ENCODE results near the gene CCDC122. TPM values are rescaled to one million over a fixed set of nuclear protein-coding genes. Genes with fewer than 3 reads are reported as not detected.
A peak's percentile ranks its signal among the peaks of the same experiment; 100 is the strongest.

The CCDC122 gene
- total and polyA plus RNA-seq, 4 donors, result 1.9 to 7.7 (median 6.6) TPM

- no peaks in the 10 kb centered on the region for H3K36me3 ChIP-seq (ENCODE audit: control insufficient read depth in 4 of 4, insufficient read depth in 4 of 4, low read length in 4 of 4)
- TF ChIP-seq CTCF (IDR thresholded peaks at IDR 0.05; ENCODE audit: control extremely low read depth, extremely low read depth), result no peak
- no peaks in the 10 kb centered on the region for H3K9me3 ChIP-seq (ENCODE audit: control insufficient read depth in 4 of 4, insufficient read depth in 3 of 4, low read length in 3 of 4)
These were observed 2.2 kb downstream of the CCDC122 start for GRCh38 chr13:43877326-43877725.

GRCh38 chr13:43876366-43876765, 3.2 kb downstream of the CCDC122 start:
- no peak for TF ChIP-seq CTCF (IDR thresholded peaks at IDR 0.05; ENCODE audit: control extremely low read depth, extremely low read depth)
- H3K27me3 ChIP-seq (ENCODE audit: control insufficient read depth in 3 of 3, insufficient read depth in 3 of 3, low read length in 2 of 3), result peaks cover 0 to 7% (median 0%) of the 10 kb centered on the region in 3 donors
- no peak for DNase-seq
- no peak overlapping the region for H3K9ac ChIP-seq (ENCODE audit: insufficient read depth in 1 of 2, low read length in 2 of 2)
- WGBS, 2 donors, result 97% methylated on average over 2 of the region's 2 CpGs
- peaks cover 0 to 29% (median 0%) of the 10 kb centered on the region in 5 donors for H3K4me1 ChIP-seq (ENCODE audit: control insufficient read depth in 5 of 5, insufficient read depth in 5 of 5, low read length in 5 of 5)
- H3K4me3 ChIP-seq, result no peak overlapping the region
- ATAC-seq (ENCODE audit: insufficient read depth, low FRiP score), result no peak
- no peaks in the 10 kb centered on the region for H3K36me3 ChIP-seq (ENCODE audit: control insufficient read depth in 4 of 4, insufficient read depth in 4 of 4, low read length in 4 of 4)
- no peak overlapping the region for H3K27ac ChIP-seq (ENCODE audit: low read depth in 1 of 2, low read length in 1 of 2)
- no peaks in the 10 kb centered on the region for H3K9me3 ChIP-seq (ENCODE audit: control insufficient read depth in 4 of 4, insufficient read depth in 3 of 4, low read length in 3 of 4)

More at GRCh38 chr13:43877326-43877725, 2.2 kb downstream of the CCDC122 start:
- Histone ChIP-seq H3K27me3 (ENCODE audit: control insufficient read depth in 3 of 3, insufficient read depth in 3 of 3, low read length in 2 of 3) (peaks cover 0 to 7% (median 0%) of the 10 kb centered on the region in 3 donors), H3K27ac (ENCODE audit: low read depth in 1 of 2, low read length in 1 of 2) (no peak overlapping the region), H3K4me3 (no peak overlapping the region), H3K4me1 (ENCODE audit: control insufficient read depth in 5 of 5, insufficient read depth in 5 of 5, low read length in 5 of 5) (peaks cover 0 to 29% (median 0%) of the 10 kb centered on the region in 5 donors), H3K9ac (ENCODE audit: insufficient read depth in 1 of 2, low read length in 2 of 2) (no peak overlapping the region)
- ATAC-seq (ENCODE audit: insufficient read depth, low FRiP score) (no peak), DNase-seq (peak in 2 of 3 donors; percentile 37 to 43)

GRCh38 chr13:43874504-43875092, 4.9 kb downstream of the CCDC122 start:
- WGBS, 2 donors, result 15 to 16% methylated on average over 2 of the region's 2 CpGs
- peak; percentile 25 for TF ChIP-seq CTCF (IDR thresholded peaks at IDR 0.05; ENCODE audit: control extremely low read depth, extremely low read depth)
- Histone ChIP-seq H3K27ac (ENCODE audit: low read depth in 1 of 2, low read length in 1 of 2) (no peak overlapping the region), H3K36me3 (ENCODE audit: control insufficient read depth in 4 of 4, insufficient read depth in 4 of 4, low read length in 4 of 4) (peaks cover 0 to 1% (median 0%) of the 10 kb centered on the region in 4 donors), H3K9ac (ENCODE audit: insufficient read depth in 1 of 2, low read length in 2 of 2) (no peak overlapping the region), H3K9me3 (ENCODE audit: control insufficient read depth in 4 of 4, insufficient read depth in 3 of 4, low read length in 3 of 4) (no peaks in the 10 kb centered on the region), H3K4me1 (ENCODE audit: control insufficient read depth in 5 of 5, insufficient read depth in 5 of 5, low read length in 5 of 5) (peaks cover 0 to 17% (median 0%) of the 10 kb centered on the region in 5 donors), H3K4me3 (no peak overlapping the region), H3K27me3 (ENCODE audit: control insufficient read depth in 3 of 3, insufficient read depth in 3 of 3, low read length in 2 of 3) (peaks cover 0 to 4% (median 0%) of the 10 kb centered on the region in 3 donors)
- ATAC-seq (ENCODE audit: insufficient read depth, low FRiP score), result no peak
- peak in 2 of 3 donors; percentile 50 to 65 for DNase-seq

All from lung (tissue), 12 donors.